H1 (cell line): Measurements from ENCODE around the gene DOCK9. TPM values are rescaled to one million over a fixed set of nuclear protein-coding genes. Genes with fewer than 3 reads are reported as not detected.

ENCODE experiments used
- BACH1 ChIP-seq: IDR thresholded peaks from 2 replicates; pipeline ENCODE4 v1.6.1; 2012; ENCODE audit warnings: low read length, improper control_type of control experiment
- CHD7 ChIP-seq: fragments of 300-600 bp; sonication (generic); IDR thresholded peaks from 2 replicates; pipeline ENCODE4 v1.7.1; 2012; ENCODE audit warnings: low read length, moderate library complexity, mild to moderate bottlenecking, inconsistent platforms; ENCODE audit not compliant: insufficient replicate concordance
- TCF12 ChIP-seq: IDR thresholded peaks from 2 replicates; pipeline ENCODE4 v1.6.1; 2011; ENCODE audit warnings: low read depth, mild to moderate bottlenecking, low read length
- polyA plus RNA-seq, 7 experiments: library from polyadenylated mRNA; depleted of rRNA in 3 of 7; stranded (reverse) in 5 of 7; unstranded in 2 of 7; fragments of >200 nt in 5 of 7; fragments of 200-250 nt in 2 of 7; gene quantifications; 1 replicate in 5 of 7; 2 replicates in 1 of 7; 4 replicates in 1 of 7; pipeline versions ENCODE4 v1.2.1 to v1.2.3, GENCODE V29; 2011 to 2013; ENCODE audit warnings: missing spikeins in 2 of 7, mixed read lengths in 2 of 7
- total RNA-seq: library from RNA; stranded (reverse); fragmentation: NEBNext Ultra II Directional; extraction: Animal tissue kit (Norgen Biotek cat#: 25700); gene quantifications from 2 replicates; pipeline ENCODE4 v1.2.1, GENCODE V29; 2021

Gene DOCK9
- total and polyA plus RNA-seq, 2 of the 8 experiments (the other 6 are each of a cell fraction or from before 2014, with no cell fraction given) = 21.6 to 31.5 TPM

- no peak for TF ChIP-seq CHD7
- TF ChIP-seq BACH1 = no peak
- TF ChIP-seq TCF12 = no peak
Measured at GRCh38 chr13:98848746-98849145, 129.1 kb downstream of the DOCK9 start (continued).
